Measurements from ENCODE around the gene MYMK. TPM values are rescaled to one million over a fixed set of nuclear protein-coding genes. Genes with fewer than 3 reads are reported as not detected.

The MYMK gene
- total RNA-seq, 2 donors from 2014 or later, result not detected

- Histone ChIP-seq H3K4me1 (ENCODE audit: control insufficient read depth, insufficient read depth, low read length) (no peaks in the 10 kb centered on the region), H3K9ac (ENCODE audit: extremely low read depth, low read length, poor library complexity, severe bottlenecking) (no peak overlapping the region), H3K9me3 (ENCODE audit: control insufficient read depth, low read length) (no peaks in the 10 kb centered on the region), H3K36me3 (ENCODE audit: control insufficient read depth, insufficient read depth, low read length) (no peaks in the 10 kb centered on the region), H3K27me3 (ENCODE audit: control insufficient read depth, insufficient read depth, low read length, poor library complexity, severe bottlenecking) (no peaks in the 10 kb centered on the region), H3K27ac (ENCODE audit: low read depth, low read length) (no peak overlapping the region), H3K4me3 (ENCODE audit: low read length) (no peak overlapping the region)
- DNase-seq, result no peak
- H3K4me3 Mint-ChIP-seq, result no peak overlapping the region
- no peak overlapping the region for H3K27ac Mint-ChIP-seq
- no peaks in the 10 kb centered on the region for H3K27me3 Mint-ChIP-seq (ENCODE audit: insufficient read depth)
- H3K4me1 Mint-ChIP-seq, result no peaks in the 10 kb centered on the region
- 81 to 100% methylated on average over 2 to 8 of the region's 8 CpGs for WGBS, 2 experiments (ENCODE audit: insufficient coverage in 1 of 2, insufficient read length in 1 of 2)
- H3K9me3 Mint-ChIP-seq, result no peaks in the 10 kb centered on the region
- TF ChIP-seq CTCF (conservative IDR thresholded peaks at IDR 0.05), result no peak
- no peaks in the 10 kb centered on the region for H3K36me3 Mint-ChIP-seq (ENCODE audit: low read depth)
Observed at GRCh38 chr9:133517711-133518110, 7.0 kb downstream of the MYMK start.

DNA sequence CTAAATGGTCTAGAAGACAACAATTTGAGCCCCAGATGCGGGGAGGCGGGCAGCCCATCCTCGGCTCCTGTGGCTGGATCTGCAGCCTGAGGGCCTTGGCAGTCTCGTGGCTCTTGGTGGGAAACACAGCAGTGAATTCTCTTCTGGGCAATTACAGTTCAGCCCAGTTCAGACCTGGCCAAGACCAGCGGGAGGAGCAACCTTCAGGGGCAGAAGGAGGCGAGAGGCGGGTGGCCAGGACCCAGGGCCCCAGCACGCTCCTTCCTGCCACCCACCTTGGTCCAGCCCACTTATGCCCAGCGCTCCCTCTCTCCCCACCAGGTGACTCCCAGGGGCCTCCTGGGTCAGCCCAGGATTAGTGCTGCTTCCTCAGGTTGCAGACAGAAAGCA is 7.8 kb downstream of the MYMK start:
- Histone ChIP-seq H3K4me1 (ENCODE audit: control insufficient read depth, insufficient read depth, low read length) (no peaks in the 10 kb centered on the region), H3K27me3 (ENCODE audit: control insufficient read depth, insufficient read depth, low read length, poor library complexity, severe bottlenecking) (no peaks in the 10 kb centered on the region), H3K9ac (ENCODE audit: extremely low read depth, low read length, poor library complexity, severe bottlenecking) (no peak overlapping the region), H3K4me3 (ENCODE audit: low read length) (no peak overlapping the region), H3K9me3 (ENCODE audit: control insufficient read depth, low read length) (no peaks in the 10 kb centered on the region), H3K27ac (ENCODE audit: low read depth, low read length) (no peak overlapping the region), H3K36me3 (ENCODE audit: control insufficient read depth, insufficient read depth, low read length) (no peaks in the 10 kb centered on the region)
- Mint-ChIP-seq H3K4me3 (no peak overlapping the region), H3K36me3 (ENCODE audit: low read depth) (no peaks in the 10 kb centered on the region), H3K27ac (no peak overlapping the region), H3K4me1 (no peaks in the 10 kb centered on the region), H3K27me3 (ENCODE audit: insufficient read depth) (no peaks in the 10 kb centered on the region), H3K9me3 (no peaks in the 10 kb centered on the region)
- 93 to 96% methylated on average over 4 to 9 of the region's 9 CpGs for WGBS, 2 experiments (ENCODE audit: insufficient coverage in 1 of 2, insufficient read length in 1 of 2)
- DNase-seq, result no peak
- TF ChIP-seq CTCF (conservative IDR thresholded peaks at IDR 0.05), result no peak

GRCh38 chr9:133516256-133516960 is 8.4 kb downstream of the MYMK start:
- H3K9me3 Mint-ChIP-seq, result no peaks in the 10 kb centered on the region
- WGBS, 2 experiments (ENCODE audit: insufficient coverage in 1 of 2, insufficient read length in 1 of 2), result 91 to 100% methylated on average over 5 to 11 of the region's 11 CpGs
- H3K27me3 Mint-ChIP-seq (ENCODE audit: insufficient read depth), result no peaks in the 10 kb centered on the region
- TF ChIP-seq CTCF (conservative IDR thresholded peaks at IDR 0.05), result no peak
- DNase-seq, result no peak
- H3K4me3 Mint-ChIP-seq, result no peak overlapping the region
- H3K4me1 Mint-ChIP-seq, result no peaks in the 10 kb centered on the region
- Histone ChIP-seq H3K27me3 (ENCODE audit: control insufficient read depth, insufficient read depth, low read length, poor library complexity, severe bottlenecking) (no peaks in the 10 kb centered on the region), H3K4me1 (ENCODE audit: control insufficient read depth, insufficient read depth, low read length) (no peaks in the 10 kb centered on the region), H3K9ac (ENCODE audit: extremely low read depth, low read length, poor library complexity, severe bottlenecking) (no peak overlapping the region), H3K36me3 (ENCODE audit: control insufficient read depth, insufficient read depth, low read length) (no peaks in the 10 kb centered on the region), H3K27ac (ENCODE audit: low read depth, low read length) (no peak overlapping the region), H3K4me3 (ENCODE audit: low read length) (no peak overlapping the region), H3K9me3 (ENCODE audit: control insufficient read depth, low read length) (no peaks in the 10 kb centered on the region)
- H3K36me3 Mint-ChIP-seq (ENCODE audit: low read depth), result no peaks in the 10 kb centered on the region
- no peak overlapping the region for H3K27ac Mint-ChIP-seq
